Measurements from ENCODE around the gene LIN28B.

LIN28B gene

DNA sequence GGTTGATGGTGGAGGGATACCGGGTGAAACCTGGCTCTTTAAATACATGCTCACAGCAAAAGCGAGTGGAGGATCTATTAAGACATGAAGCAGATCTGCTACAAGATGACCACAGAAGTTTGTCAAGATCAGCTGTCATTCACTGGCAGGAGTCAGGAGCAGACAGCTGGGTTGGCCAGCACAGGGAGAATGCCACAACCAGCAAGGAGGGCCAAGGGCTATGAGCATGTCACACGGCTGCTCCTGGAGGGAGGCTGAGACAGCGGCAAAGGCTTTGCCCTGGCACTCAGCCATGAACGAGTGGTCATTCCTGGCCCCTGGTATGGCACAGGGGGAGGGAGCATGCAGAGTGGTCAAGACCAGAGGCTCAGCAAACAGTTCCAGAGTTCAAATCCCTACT lies 145.3 kb downstream of the LIN28B start:
- TF ChIP-seq, protein P1, sequence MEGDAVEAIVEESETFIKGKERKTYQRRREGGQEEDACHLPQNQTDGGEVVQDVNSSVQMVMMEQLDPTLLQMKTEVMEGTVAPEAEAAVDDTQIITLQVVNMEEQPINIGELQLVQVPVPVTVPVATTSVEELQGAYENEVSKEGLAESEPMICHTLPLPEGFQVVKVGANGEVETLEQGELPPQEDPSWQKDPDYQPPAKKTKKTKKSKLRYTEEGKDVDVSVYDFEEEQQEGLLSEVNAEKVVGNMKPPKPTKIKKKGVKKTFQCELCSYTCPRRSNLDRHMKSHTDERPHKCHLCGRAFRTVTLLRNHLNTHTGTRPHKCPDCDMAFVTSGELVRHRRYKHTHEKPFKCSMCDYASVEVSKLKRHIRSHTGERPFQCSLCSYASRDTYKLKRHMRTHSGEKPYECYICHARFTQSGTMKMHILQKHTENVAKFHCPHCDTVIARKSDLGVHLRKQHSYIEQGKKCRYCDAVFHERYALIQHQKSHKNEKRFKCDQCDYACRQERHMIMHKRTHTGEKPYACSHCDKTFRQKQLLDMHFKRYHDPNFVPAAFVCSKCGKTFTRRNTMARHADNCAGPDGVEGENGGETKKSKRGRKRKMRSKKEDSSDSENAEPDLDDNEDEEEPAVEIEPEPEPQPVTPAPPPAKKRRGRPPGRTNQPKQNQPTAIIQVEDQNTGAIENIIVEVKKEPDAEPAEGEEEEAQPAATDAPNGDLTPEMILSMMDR (IDR thresholded peaks at IDR 0.05; ENCODE audit: low read depth, low read length) = no peak
- DNase-seq (ENCODE audit: low read depth, low spot score) = no peak
- in situ Hi-C loops (cut with HindIII; ENCODE audit: low sequenced_read_pairs) = no loop called here
- H3K4me3 ChIP-seq (ENCODE audit: low read depth, low read length) = no peak overlapping the region

DNA sequence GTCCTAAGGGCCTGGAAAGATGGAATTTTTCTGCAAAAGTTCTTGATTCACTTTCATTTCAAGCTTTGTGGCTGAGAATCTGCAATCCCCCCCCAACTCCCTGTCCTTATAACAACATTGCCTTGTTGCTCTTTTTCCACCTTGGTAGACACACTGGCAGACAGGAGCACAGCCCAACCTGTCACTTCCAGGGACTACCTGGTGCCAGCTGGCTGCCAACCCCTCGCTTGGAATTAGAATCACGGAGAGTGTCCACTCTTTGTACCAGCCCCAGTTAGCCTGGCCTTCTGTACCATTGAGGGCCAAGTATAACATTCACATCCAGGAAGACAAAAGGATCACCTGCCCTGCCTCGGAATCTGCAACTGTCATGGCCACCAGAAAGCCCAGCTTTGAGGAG lies 148.2 kb downstream of the LIN28B start:
- in situ Hi-C loops (cut with HindIII; ENCODE audit: low sequenced_read_pairs) = no loop called here
- TF ChIP-seq, protein P1 (IDR thresholded peaks at IDR 0.05; ENCODE audit: low read depth, low read length) = no peak
- no peak overlapping the region for H3K4me3 ChIP-seq (ENCODE audit: low read depth, low read length)
- DNase-seq (ENCODE audit: low read depth, low spot score) = no peak

DNA sequence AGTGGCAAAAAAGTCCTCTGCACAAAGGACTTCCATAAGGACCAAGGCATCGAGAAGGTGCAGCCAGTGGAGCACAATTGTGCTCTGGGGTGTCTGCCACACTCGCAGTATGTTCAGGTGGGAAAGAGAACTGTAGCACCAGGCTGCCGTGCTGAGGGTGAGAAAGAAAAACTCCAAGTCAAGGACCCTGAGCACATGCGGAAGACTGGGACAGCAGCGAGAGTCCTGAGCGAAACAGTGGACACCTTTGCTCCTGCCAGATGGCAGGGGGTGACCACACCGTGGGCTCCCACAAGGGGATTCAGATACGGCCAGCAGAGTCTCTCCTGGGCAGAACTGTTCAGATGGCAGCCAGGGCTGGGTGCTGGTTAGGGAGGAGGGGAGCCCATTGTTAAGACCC lies 149.4 kb downstream of the LIN28B start:
- in situ Hi-C loops (cut with HindIII; ENCODE audit: low sequenced_read_pairs) = no loop called here
- H3K4me3 ChIP-seq (ENCODE audit: low read depth, low read length) = no peak overlapping the region
- TF ChIP-seq, protein P1 (IDR thresholded peaks at IDR 0.05; ENCODE audit: low read depth, low read length) = no peak
- no peak for DNase-seq (ENCODE audit: low read depth, low spot score)

DNA sequence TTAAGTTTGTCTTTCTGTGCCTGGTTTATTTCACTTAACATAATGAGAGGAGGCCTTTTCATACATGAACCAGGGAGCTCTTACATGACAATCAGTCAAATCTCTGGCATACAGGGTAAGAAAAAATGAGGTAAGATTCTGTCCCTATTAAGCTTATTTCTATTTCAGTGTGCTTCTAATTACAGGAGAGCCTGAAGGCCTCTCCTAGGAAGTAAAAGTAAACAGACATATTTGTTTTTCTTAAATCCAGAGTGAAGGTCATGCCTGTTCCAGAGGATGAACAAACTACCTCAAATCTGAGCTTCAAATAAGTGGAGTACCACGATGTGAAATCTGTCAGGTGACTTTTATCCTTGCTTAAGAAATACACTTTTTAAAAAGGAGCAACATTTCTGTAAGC lies 150.3 kb downstream of the LIN28B start:
- in situ Hi-C loops (cut with HindIII; ENCODE audit: low sequenced_read_pairs) = no loop called here
- DNase-seq (ENCODE audit: low read depth, low spot score) = no peak
- TF ChIP-seq, protein P1 (IDR thresholded peaks at IDR 0.05; ENCODE audit: low read depth, low read length) = no peak
- no peak overlapping the region for H3K4me3 ChIP-seq (ENCODE audit: low read depth, low read length)

DNA sequence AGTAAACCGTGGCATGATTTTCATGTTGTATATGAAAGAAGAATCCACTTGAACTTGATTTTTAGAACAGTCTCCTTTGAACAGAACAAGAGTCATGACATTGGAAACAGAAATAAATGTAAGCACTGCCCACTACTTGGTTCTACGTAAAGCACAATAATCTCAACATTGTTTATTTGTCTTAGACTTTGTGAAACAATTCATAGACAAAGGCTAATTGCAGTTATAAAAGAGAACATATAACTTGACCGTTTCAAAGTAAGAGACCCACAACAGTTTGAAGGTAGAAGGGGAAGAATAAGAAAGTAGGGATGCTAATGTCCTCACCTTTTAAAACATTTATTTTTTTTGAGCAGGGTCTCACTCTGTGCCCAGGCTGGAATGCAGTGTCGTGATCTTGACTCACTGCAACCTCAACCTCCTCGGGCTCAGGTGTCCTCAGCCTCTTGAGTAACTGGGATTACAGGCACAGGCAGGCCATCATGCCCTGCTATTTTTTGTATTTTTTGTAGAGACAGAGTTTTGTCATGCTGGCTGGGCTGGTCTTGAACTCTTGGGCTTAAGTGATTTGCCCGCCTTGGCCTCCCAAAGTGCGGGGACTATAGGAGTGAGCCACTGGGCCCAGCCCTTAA lies 151.8 kb downstream of the LIN28B start:
- DNase-seq (ENCODE audit: low read depth, low spot score) = no peak
- in situ Hi-C loops (cut with HindIII; ENCODE audit: low sequenced_read_pairs) = no loop called here
- TF ChIP-seq, protein P1 (IDR thresholded peaks at IDR 0.05; ENCODE audit: low read depth, low read length) = no peak
- H3K4me3 ChIP-seq (ENCODE audit: low read depth, low read length) = no peak overlapping the region

DNA sequence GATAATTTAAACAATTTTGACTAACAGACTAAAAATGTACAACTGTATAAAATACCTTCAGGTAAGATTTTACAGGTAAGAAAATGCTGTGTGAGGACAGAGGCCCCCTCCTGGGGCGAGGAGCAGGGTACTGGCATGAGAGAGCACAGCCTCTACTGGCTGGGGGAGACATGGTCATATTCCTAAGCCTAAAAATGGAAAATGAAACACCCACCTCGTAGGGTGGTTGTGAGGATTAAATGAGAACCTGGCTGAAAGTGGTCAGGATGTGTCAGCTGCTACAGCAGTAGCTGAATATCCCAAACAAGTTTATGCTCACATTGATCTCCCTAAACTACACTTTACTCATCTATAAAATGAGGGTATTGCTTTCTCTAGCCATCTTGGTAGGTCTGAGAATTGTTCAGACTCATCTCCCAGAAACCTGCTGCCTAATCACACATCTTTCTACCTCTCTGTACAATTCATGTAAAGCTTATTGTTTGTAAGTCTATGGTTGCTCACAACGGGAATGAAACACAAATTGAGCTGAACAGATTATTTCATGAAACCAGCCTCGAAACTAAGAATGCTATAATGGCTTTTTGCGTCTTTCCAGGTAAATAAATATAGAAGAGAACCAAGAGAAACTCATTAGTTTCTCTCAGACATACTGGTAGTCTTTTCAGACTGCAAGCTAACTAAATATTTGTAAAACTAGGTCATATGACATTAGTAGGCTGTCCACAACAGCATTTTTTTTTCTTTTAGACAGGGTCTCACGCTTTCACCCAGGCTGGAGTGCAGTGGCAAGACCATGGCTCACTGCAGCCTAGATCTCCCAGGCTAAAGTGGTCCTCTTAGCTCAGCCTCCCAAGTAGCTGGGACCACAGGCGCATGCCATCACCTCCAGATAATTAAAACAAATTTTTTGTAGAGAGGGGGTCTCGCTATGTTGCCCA lies 153.3 kb downstream of the LIN28B start:
- TF ChIP-seq, protein P1 (IDR thresholded peaks at IDR 0.05; ENCODE audit: low read depth, low read length) = no peak
- DNase-seq (ENCODE audit: low read depth, low spot score) = no peak
- H3K4me3 ChIP-seq (ENCODE audit: low read depth, low read length) = no peak overlapping the region
- in situ Hi-C loops (cut with HindIII; ENCODE audit: low sequenced_read_pairs) = no loop called here

Data from astrocyte of the spinal cord (primary cell).